HepG2 (cell line): ENCODE measurements around the gene VPS26B. TPM values are rescaled to one million over a fixed set of nuclear protein-coding genes. Genes with fewer than 3 reads are reported as not detected.

Experiments used
- EZH2 ChIP-seq: conservative IDR thresholded peaks from 2 replicates; pipeline ENCODE4 v1.6.1; 2012; ENCODE audit warnings: mild to moderate bottlenecking, low read depth, low read length, moderate library complexity
- GABPA ChIP-seq, 2 experiments: IDR thresholded peaks; 2 replicates each; pipeline ENCODE4 v1.6.1; 2011 to 2016; ENCODE audit warnings: low read depth in 2 of 2, low read length in 1 of 2, missing biosample characterization in 1 of 2, missing genetic modification characterization in 1 of 2
- KAT2B ChIP-seq: fragments of 150-350 bp; IDR thresholded peaks from 2 replicates; pipeline ENCODE4 v1.6.1; 2014; ENCODE audit warnings: low read depth, low read length, borderline replicate concordance
- POGK ChIP-seq: sonication (generic); formaldehyde crosslinking; conservative IDR thresholded peaks from 2 replicates; pipeline ENCODE4 v1.8.0; 2022; ENCODE audit warnings: mild to moderate bottlenecking, moderate library complexity, missing genetic modification reagents
- POGZ ChIP-seq: sonication (generic); formaldehyde crosslinking; IDR thresholded peaks from 2 replicates; pipeline ENCODE4 v1.4.0; 2020; ENCODE audit warnings: mild to moderate bottlenecking, missing genetic modification reagents
- SOX13 ChIP-seq, 3 experiments: fragments of 450-650 bp in 1 of 3; sonication (generic) in 1 of 3; formaldehyde crosslinking in 1 of 3; IDR thresholded peaks in 2 of 3; conservative IDR thresholded peaks in 1 of 3; 2 replicates each; pipeline versions ENCODE4 v1.5.0 to v1.6.1; 2016 to 2020; ENCODE audit warnings: antibody characterized with exemption in 1 of 3, mild to moderate bottlenecking in 1 of 3, missing compliant biosample characterization in 1 of 3, missing genetic modification reagents in 1 of 3, moderate library complexity in 1 of 3
- ZMYM4 ChIP-seq: sonication (generic); formaldehyde crosslinking; IDR thresholded peaks from 2 replicates; pipeline ENCODE4 v1.8.1; 2023; ENCODE audit warnings: mild to moderate bottlenecking, missing genetic modification reagents
- ZNF143 ChIP-seq: sonication (generic); formaldehyde crosslinking; IDR thresholded peaks from 2 replicates; pipeline ENCODE4 v1.4.0; 2020; ENCODE audit warnings: missing genetic modification reagents
- ZNF362 ChIP-seq: sonication (generic); formaldehyde crosslinking; IDR thresholded peaks from 2 replicates; pipeline ENCODE4 v1.4.0; 2020; ENCODE audit warnings: missing genetic modification reagents, mild to moderate bottlenecking, borderline replicate concordance
- ZNF619 ChIP-seq: sonication (generic); formaldehyde crosslinking; IDR thresholded peaks from 2 replicates; pipeline ENCODE4 v1.4.0; 2020; ENCODE audit warnings: mild to moderate bottlenecking, missing genetic modification reagents
- ZNF768 ChIP-seq: sonication (generic); formaldehyde crosslinking; IDR thresholded peaks from 2 replicates; pipeline ENCODE4 v1.4.0; 2020; ENCODE audit warnings: missing genetic modification reagents
- polyA plus RNA-seq, 8 experiments: library from polyadenylated mRNA; depleted of rRNA in 3 of 8; stranded (reverse) in 7 of 8; unstranded in 1 of 8; fragments of >200 nt; fragmentation: Illumina TruSeq in 4 of 8; extraction: Trizol in 4 of 8; gene quantifications; 2 replicates each; pipeline versions ENCODE4 v1.2.1 to v1.2.3, GENCODE V29; 2011 to 2016; ENCODE audit warnings: low read depth in 4 of 8, missing spikeins in 1 of 8, mixed read lengths in 1 of 8; ENCODE audit not compliant: insufficient read depth in 1 of 8
- total RNA-seq, 5 experiments: library from RNA; depleted of rRNA; stranded (reverse); fragments of >200 nt; fragmentation: Illumina TruSeq; extraction: Trizol; gene quantifications; 2 replicates each; pipeline ENCODE4 v1.2.3, GENCODE V29; 2016; ENCODE audit warnings: low read depth in 1 of 5
- TF ChIP-seq, protein P1 (sequence below), 2 experiments: sonication (generic) in 1 of 2; formaldehyde crosslinking in 1 of 2; IDR thresholded peaks; 2 replicates each; pipeline versions ENCODE4 v1.6.1 to v1.9.0; 2014 to 2022; ENCODE audit warnings: antibody characterized with exemption in 1 of 2, borderline replicate concordance in 1 of 2, inconsistent platforms in 1 of 2, low read depth in 1 of 2, missing genetic modification reagents in 1 of 2
- TF ChIP-seq, protein P2 (sequence below), 2 experiments: IDR thresholded peaks; 2 replicates each; pipeline ENCODE4 v1.6.1; 2011 to 2012; ENCODE audit warnings: low read length in 2 of 2, borderline replicate concordance in 1 of 2, low read depth in 1 of 2, mild to moderate bottlenecking in 1 of 2, moderate library complexity in 1 of 2

Gene VPS26B
- total and polyA plus RNA-seq, 2 of the 13 experiments (the other 11 are each of a cell fraction or from before 2014, with no cell fraction given): 20.2 to 23.2 TPM

GRCh38 chr11:134275534-134276395 is 51.3 kb downstream of the VPS26B start, which contains the start of gene GLB1L3 (continued):
- TF ChIP-seq ZNF619 (CRISPR knock-in tag) (no peak), ZMYM4 (no peak), EZH2 (peak; percentile 79), ZNF362 (CRISPR knock-in tag) (no peak), GABPA (IDR thresholded peaks at IDR 0.05; ENCODE audit: low read depth, low read length) (no peak), GABPA (CRISPR knock-in tag; IDR thresholded peaks at IDR 0.05; ENCODE audit: low read depth) (no peak), ZNF143 (no peak), POGZ (no peak), ZNF768 (no peak), SOX13 (IDR thresholded peaks at IDR 0.05) (0 out of 2 replicates have a peak, but pooled peaks have one; percentile 18), SOX13 (CRISPR knock-in tag; conservative IDR thresholded peaks at IDR 0.05 in 1 of 2, IDR thresholded peaks at IDR 0.05 in 1 of 2) (no peak), KAT2B (no peak), POGK (CRISPR knock-in tag) (no peak)
- TF ChIP-seq, protein P1, sequence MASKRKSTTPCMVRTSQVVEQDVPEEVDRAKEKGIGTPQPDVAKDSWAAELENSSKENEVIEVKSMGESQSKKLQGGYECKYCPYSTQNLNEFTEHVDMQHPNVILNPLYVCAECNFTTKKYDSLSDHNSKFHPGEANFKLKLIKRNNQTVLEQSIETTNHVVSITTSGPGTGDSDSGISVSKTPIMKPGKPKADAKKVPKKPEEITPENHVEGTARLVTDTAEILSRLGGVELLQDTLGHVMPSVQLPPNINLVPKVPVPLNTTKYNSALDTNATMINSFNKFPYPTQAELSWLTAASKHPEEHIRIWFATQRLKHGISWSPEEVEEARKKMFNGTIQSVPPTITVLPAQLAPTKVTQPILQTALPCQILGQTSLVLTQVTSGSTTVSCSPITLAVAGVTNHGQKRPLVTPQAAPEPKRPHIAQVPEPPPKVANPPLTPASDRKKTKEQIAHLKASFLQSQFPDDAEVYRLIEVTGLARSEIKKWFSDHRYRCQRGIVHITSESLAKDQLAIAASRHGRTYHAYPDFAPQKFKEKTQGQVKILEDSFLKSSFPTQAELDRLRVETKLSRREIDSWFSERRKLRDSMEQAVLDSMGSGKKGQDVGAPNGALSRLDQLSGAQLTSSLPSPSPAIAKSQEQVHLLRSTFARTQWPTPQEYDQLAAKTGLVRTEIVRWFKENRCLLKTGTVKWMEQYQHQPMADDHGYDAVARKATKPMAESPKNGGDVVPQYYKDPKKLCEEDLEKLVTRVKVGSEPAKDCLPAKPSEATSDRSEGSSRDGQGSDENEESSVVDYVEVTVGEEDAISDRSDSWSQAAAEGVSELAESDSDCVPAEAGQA (IDR thresholded peaks at IDR 0.05; ENCODE audit: low read depth): no peak
- TF ChIP-seq, protein P1 (CRISPR knock-in tag; IDR thresholded peaks at IDR 0.05; ENCODE audit: borderline replicate concordance): no peak
- TF ChIP-seq, protein P2, sequence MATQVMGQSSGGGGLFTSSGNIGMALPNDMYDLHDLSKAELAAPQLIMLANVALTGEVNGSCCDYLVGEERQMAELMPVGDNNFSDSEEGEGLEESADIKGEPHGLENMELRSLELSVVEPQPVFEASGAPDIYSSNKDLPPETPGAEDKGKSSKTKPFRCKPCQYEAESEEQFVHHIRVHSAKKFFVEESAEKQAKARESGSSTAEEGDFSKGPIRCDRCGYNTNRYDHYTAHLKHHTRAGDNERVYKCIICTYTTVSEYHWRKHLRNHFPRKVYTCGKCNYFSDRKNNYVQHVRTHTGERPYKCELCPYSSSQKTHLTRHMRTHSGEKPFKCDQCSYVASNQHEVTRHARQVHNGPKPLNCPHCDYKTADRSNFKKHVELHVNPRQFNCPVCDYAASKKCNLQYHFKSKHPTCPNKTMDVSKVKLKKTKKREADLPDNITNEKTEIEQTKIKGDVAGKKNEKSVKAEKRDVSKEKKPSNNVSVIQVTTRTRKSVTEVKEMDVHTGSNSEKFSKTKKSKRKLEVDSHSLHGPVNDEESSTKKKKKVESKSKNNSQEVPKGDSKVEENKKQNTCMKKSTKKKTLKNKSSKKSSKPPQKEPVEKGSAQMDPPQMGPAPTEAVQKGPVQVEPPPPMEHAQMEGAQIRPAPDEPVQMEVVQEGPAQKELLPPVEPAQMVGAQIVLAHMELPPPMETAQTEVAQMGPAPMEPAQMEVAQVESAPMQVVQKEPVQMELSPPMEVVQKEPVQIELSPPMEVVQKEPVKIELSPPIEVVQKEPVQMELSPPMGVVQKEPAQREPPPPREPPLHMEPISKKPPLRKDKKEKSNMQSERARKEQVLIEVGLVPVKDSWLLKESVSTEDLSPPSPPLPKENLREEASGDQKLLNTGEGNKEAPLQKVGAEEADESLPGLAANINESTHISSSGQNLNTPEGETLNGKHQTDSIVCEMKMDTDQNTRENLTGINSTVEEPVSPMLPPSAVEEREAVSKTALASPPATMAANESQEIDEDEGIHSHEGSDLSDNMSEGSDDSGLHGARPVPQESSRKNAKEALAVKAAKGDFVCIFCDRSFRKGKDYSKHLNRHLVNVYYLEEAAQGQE (IDR thresholded peaks at IDR 0.05; ENCODE audit: borderline replicate concordance in 1 of 2, low read depth in 1 of 2, low read length in 2 of 2): no peak
